GM13977 (cell line): ENCODE results near the gene SRD5A3.

Experiments used
- DNase-seq: peaks from one replicate; pipeline ENCODE4 v3.0.0; 2012; ENCODE audit warnings: low spot score
- in situ Hi-C: fragments of 300-500 bp; cut with MboI; formaldehyde crosslinking; loops from one replicate; pipeline ENCODE4 v1.12.0; 2022; ENCODE audit warnings: low sequenced_read_pairs, low pct_unique_long_range_greater_than_20kb, mixed read lengths, inconsistent platforms; ENCODE audit not compliant: unreplicated experiment
- TF ChIP-seq, protein P1 (sequence below): IDR thresholded peaks from 2 replicates; pipeline ENCODE4 v1.5.1; 2012; ENCODE audit warnings: mild to moderate bottlenecking, control low read depth; ENCODE audit not compliant: insufficient read depth; ENCODE audit errors: extremely low read depth, missing control alignments

SRD5A3 gene

GRCh38 chr4:55381502-55381901 lies 35.5 kb downstream of the SRD5A3 start:
- no peak for DNase-seq
- in situ Hi-C loops, result no loop called here
- TF ChIP-seq, protein P1, sequence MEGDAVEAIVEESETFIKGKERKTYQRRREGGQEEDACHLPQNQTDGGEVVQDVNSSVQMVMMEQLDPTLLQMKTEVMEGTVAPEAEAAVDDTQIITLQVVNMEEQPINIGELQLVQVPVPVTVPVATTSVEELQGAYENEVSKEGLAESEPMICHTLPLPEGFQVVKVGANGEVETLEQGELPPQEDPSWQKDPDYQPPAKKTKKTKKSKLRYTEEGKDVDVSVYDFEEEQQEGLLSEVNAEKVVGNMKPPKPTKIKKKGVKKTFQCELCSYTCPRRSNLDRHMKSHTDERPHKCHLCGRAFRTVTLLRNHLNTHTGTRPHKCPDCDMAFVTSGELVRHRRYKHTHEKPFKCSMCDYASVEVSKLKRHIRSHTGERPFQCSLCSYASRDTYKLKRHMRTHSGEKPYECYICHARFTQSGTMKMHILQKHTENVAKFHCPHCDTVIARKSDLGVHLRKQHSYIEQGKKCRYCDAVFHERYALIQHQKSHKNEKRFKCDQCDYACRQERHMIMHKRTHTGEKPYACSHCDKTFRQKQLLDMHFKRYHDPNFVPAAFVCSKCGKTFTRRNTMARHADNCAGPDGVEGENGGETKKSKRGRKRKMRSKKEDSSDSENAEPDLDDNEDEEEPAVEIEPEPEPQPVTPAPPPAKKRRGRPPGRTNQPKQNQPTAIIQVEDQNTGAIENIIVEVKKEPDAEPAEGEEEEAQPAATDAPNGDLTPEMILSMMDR, result no peak

- in situ Hi-C loops, result no loop called here
- DNase-seq, result no peak
- TF ChIP-seq, protein P1, result no peak
Measured at GRCh38 chr4:55382488-55383003, 36.5 kb downstream of the SRD5A3 start.

DNA sequence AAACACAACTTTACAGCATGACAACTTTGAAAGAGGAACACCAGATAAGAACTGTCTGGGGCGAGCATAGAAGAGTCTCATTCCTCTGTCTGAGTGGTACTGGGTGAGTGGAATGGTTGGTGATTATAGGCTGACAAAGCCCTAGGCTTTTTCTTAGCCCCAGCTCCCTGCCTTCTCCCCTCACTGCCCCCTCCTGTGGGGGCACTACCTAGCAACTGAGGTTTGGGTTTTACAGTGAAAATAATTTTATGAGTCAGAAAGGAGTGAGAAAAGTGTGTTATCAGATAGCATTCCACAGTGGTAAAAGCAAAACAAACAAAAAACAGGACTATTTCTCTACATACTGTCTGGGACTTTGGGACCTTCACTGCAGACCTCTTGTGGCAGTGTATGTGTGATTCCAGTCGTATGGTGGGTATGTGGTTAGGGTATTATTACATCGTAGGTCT lies 39.2 kb downstream of the SRD5A3 start:
- in situ Hi-C loops, result no loop called here
- TF ChIP-seq, protein P1, result no peak
- DNase-seq, result no peak

DNA sequence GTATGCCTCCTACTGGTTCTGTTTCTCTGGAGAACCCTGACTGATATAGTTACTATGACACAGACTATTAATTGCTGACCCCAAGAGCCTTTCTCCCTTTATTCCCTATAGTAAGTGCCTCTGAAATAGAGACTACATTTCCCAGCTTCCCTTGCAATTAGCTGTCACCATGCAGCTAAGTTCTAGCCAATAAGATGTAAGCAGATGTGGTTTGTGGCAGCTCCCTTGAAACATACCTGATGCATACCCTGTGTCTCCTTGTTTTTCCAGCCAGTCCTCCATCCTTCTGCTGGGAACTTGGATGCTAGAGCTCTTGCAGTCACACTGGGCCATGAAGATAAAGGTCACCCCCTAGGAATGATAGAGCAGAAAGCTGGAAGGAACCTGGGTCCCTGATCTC lies 40.0 kb downstream of the SRD5A3 start:
- no peak for DNase-seq
- in situ Hi-C loops, result no loop called here

GRCh38 chr4:55386840-55387239 lies 40.8 kb downstream of the SRD5A3 start:
- in situ Hi-C loops, result no loop called here
- no peak for DNase-seq
- TF ChIP-seq, protein P1, result no peak

More for the DNA sequence above, 40.0 kb downstream of the SRD5A3 start:
- TF ChIP-seq, protein P1, result no peak

- in situ Hi-C loops, result no loop called here
- DNase-seq, result no peak
- TF ChIP-seq, protein P1, result no peak
Measured at GRCh38 chr4:55393461-55394320, 47.6 kb downstream of the SRD5A3 start.
